K562 (cell line): ENCODE measurements around the gene ZNF775. TPM values are rescaled to one million over a fixed set of nuclear protein-coding genes. Genes with fewer than 3 reads are reported as not detected.

ENCODE experiments used
- CHD2 ChIP-seq: IDR thresholded peaks from 2 replicates; pipeline ENCODE4 v1.6.1; 2011; ENCODE audit warnings: low read depth, low read length
- CSDE1 ChIP-seq, 2 experiments: fragments of 450-650 bp; IDR thresholded peaks; 2 replicates each; pipeline ENCODE4 v1.6.1; 2016; ENCODE audit warnings: mild to moderate bottlenecking in 1 of 2
- ESRRB ChIP-seq: fragments of 250-450 bp; sonication (Bioruptor Pico); IDR thresholded peaks from 2 replicates; pipeline ENCODE4 v1.5.0; 2020; ENCODE audit warnings: mild to moderate bottlenecking, moderate library complexity, borderline replicate concordance
- HLTF ChIP-seq: fragments of 450-650 bp; IDR thresholded peaks from 2 replicates; pipeline ENCODE4 v1.6.1; 2016
- HNRNPLL ChIP-seq: fragments of 200-400 bp; formaldehyde crosslinking; IDR thresholded peaks from 2 replicates; pipeline ENCODE4 v1.6.1; 2017; ENCODE audit warnings: low read length, low read depth, mild to moderate bottlenecking; ENCODE audit not compliant: poor library complexity, severe bottlenecking
- MTA1 ChIP-seq: fragments of 450-650 bp; IDR thresholded peaks from 2 replicates; pipeline ENCODE4 v1.6.1; 2017; ENCODE audit warnings: borderline replicate concordance
- ZBTB1 ChIP-seq: sonication (generic); formaldehyde crosslinking; IDR thresholded peaks from 2 replicates; pipeline ENCODE4 v1.8.1; 2023; ENCODE audit warnings: missing genetic modification reagents, low read depth, mild to moderate bottlenecking, borderline replicate concordance
- ZNF586 ChIP-seq: fragments of 450-650 bp; formaldehyde crosslinking; conservative IDR thresholded peaks from 2 replicates; pipeline ENCODE4 v1.4.0; 2020; ENCODE audit warnings: mild to moderate bottlenecking, moderate library complexity
- polyA plus RNA-seq, 8 experiments: library from polyadenylated mRNA; depleted of rRNA in 4 of 8; stranded (reverse) in 5 of 8; unstranded in 3 of 8; fragments of >200 nt; fragmentation: Nextera tagmentation in 2 of 8; fragmentation: Illumina TruSeq in 1 of 8; extraction: Ambion mirVana in 2 of 8; extraction: Trizol in 1 of 8; gene quantifications; 2 replicates each; pipeline versions ENCODE4 v1.2.1 to v1.2.3, GENCODE V29; 2011 to 2014; ENCODE audit warnings: inconsistent platforms in 1 of 8, missing spikeins in 1 of 8
- total RNA-seq, 7 experiments: library from RNA; depleted of rRNA in 6 of 7; stranded (reverse); fragments of >200 nt in 6 of 7; fragmentation: Illumina TruSeq in 2 of 7; extraction: Trizol in 2 of 7; gene quantifications; 2 replicates each; pipeline versions ENCODE4 v1.2.1 to v1.2.3, GENCODE V29; 2011 to 2021; ENCODE audit warnings: low replicate concordance in 1 of 7
- TF ChIP-seq, protein P1 (sequence below): fragments of 200-600 bp; sonication (generic); IDR thresholded peaks from one replicate; pipeline ENCODE4 v1.6.1; 2012; ENCODE audit warnings: mild to moderate bottlenecking, low read depth, low read length, inconsistent platforms
- TF ChIP-seq, protein P2 (sequence below): sonication (generic); formaldehyde crosslinking; IDR thresholded peaks from 2 replicates; pipeline ENCODE4 v1.8.1; 2023; ENCODE audit warnings: mild to moderate bottlenecking, missing genetic modification reagents
- TF ChIP-seq, protein P3 (sequence below): IDR thresholded peaks from 2 replicates; pipeline ENCODE4 v1.6.1; 2011; ENCODE audit not compliant: insufficient read length; ENCODE audit errors: extremely low read depth
- TF ChIP-seq, protein P4 (sequence below), 3 experiments: fragments of 200-800 bp in 1 of 3; sonication (Bioruptor generic) in 1 of 3; sonication (generic) in 1 of 3; formaldehyde crosslinking in 1 of 3; IDR thresholded peaks; 2 replicates each; pipeline versions ENCODE4 v1.6.1 to v1.8.0; 2016 to 2022; ENCODE audit warnings: mild to moderate bottlenecking in 2 of 3, missing compliant biosample characterization in 2 of 3, missing genetic modification characterization in 2 of 3, missing genetic modification reagents in 1 of 3

Gene ZNF775
- total and polyA plus RNA-seq, 9 of the 15 experiments (the other 6 are each of a cell fraction or from before 2014, with no cell fraction given), result 0.04 to 18.7 (median 4.9) TPM

DNA sequence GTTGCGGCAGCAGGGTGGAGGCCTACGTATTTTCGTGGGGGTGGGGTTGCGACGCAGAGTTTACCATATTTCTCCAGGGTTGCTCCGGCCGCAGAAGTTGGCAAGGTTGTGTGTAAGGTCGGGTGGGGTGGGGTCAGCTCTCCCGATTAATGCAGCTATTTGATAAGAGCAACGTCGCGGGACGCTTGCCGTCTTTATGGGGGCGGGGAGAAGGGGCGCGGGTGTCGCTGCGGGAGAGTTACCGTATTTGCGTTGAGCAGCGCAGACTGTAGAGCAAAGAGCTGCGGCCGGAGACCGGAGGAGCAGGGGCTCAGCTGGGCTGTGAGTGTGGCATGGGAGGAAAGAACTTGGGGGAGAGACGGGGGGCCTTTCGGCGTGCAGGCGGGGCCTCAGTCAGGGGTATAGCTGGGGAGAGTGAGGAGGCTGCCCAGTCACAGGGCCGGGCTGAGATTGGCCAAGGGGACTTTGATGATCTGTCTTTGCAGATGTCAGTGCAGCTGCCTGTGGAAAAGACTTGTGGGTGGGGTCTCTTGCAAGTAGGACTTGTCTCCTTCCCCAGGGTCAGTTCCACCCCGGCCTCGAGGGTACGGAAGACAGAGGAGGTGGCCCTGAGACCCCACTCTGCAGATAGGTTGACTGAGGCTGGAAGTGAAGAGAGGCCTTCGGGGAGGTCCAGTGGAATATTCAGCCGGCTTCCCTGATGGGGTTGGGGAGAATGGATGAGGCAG is 26.6 kb downstream of the ZNF775 start (continued):
- TF ChIP-seq, protein P1, sequence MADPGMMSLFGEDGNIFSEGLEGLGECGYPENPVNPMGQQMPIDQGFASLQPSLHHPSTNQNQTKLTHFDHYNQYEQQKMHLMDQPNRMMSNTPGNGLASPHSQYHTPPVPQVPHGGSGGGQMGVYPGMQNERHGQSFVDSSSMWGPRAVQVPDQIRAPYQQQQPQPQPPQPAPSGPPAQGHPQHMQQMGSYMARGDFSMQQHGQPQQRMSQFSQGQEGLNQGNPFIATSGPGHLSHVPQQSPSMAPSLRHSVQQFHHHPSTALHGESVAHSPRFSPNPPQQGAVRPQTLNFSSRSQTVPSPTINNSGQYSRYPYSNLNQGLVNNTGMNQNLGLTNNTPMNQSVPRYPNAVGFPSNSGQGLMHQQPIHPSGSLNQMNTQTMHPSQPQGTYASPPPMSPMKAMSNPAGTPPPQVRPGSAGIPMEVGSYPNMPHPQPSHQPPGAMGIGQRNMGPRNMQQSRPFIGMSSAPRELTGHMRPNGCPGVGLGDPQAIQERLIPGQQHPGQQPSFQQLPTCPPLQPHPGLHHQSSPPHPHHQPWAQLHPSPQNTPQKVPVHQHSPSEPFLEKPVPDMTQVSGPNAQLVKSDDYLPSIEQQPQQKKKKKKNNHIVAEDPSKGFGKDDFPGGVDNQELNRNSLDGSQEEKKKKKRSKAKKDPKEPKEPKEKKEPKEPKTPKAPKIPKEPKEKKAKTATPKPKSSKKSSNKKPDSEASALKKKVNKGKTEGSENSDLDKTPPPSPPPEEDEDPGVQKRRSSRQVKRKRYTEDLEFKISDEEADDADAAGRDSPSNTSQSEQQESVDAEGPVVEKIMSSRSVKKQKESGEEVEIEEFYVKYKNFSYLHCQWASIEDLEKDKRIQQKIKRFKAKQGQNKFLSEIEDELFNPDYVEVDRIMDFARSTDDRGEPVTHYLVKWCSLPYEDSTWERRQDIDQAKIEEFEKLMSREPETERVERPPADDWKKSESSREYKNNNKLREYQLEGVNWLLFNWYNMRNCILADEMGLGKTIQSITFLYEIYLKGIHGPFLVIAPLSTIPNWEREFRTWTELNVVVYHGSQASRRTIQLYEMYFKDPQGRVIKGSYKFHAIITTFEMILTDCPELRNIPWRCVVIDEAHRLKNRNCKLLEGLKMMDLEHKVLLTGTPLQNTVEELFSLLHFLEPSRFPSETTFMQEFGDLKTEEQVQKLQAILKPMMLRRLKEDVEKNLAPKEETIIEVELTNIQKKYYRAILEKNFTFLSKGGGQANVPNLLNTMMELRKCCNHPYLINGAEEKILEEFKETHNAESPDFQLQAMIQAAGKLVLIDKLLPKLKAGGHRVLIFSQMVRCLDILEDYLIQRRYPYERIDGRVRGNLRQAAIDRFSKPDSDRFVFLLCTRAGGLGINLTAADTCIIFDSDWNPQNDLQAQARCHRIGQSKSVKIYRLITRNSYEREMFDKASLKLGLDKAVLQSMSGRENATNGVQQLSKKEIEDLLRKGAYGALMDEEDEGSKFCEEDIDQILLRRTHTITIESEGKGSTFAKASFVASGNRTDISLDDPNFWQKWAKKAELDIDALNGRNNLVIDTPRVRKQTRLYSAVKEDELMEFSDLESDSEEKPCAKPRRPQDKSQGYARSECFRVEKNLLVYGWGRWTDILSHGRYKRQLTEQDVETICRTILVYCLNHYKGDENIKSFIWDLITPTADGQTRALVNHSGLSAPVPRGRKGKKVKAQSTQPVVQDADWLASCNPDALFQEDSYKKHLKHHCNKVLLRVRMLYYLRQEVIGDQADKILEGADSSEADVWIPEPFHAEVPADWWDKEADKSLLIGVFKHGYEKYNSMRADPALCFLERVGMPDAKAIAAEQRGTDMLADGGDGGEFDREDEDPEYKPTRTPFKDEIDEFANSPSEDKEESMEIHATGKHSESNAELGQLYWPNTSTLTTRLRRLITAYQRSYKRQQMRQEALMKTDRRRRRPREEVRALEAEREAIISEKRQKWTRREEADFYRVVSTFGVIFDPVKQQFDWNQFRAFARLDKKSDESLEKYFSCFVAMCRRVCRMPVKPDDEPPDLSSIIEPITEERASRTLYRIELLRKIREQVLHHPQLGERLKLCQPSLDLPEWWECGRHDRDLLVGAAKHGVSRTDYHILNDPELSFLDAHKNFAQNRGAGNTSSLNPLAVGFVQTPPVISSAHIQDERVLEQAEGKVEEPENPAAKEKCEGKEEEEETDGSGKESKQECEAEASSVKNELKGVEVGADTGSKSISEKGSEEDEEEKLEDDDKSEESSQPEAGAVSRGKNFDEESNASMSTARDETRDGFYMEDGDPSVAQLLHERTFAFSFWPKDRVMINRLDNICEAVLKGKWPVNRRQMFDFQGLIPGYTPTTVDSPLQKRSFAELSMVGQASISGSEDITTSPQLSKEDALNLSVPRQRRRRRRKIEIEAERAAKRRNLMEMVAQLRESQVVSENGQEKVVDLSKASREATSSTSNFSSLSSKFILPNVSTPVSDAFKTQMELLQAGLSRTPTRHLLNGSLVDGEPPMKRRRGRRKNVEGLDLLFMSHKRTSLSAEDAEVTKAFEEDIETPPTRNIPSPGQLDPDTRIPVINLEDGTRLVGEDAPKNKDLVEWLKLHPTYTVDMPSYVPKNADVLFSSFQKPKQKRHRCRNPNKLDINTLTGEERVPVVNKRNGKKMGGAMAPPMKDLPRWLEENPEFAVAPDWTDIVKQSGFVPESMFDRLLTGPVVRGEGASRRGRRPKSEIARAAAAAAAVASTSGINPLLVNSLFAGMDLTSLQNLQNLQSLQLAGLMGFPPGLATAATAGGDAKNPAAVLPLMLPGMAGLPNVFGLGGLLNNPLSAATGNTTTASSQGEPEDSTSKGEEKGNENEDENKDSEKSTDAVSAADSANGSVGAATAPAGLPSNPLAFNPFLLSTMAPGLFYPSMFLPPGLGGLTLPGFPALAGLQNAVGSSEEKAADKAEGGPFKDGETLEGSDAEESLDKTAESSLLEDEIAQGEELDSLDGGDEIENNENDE, result peak; percentile 98
- TF ChIP-seq MTA1 (0 out of 2 replicates have a peak, but pooled peaks have one; percentile 8), CSDE1 (IDR thresholded peaks at IDR 0.05) (no peak), HNRNPLL (peak; percentile 76), ZBTB1 (0 out of 2 replicates have a peak, but pooled peaks have one; percentile 45), HLTF (peak; percentile 84; the same call in 1 of the 2 replicates), ESRRB (CRISPR knock-in tag) (no peak), CHD2 (0 out of 2 replicates have a peak, but pooled peaks have one; percentile 11), ZNF586 (no peak)
- TF ChIP-seq, protein P2, sequence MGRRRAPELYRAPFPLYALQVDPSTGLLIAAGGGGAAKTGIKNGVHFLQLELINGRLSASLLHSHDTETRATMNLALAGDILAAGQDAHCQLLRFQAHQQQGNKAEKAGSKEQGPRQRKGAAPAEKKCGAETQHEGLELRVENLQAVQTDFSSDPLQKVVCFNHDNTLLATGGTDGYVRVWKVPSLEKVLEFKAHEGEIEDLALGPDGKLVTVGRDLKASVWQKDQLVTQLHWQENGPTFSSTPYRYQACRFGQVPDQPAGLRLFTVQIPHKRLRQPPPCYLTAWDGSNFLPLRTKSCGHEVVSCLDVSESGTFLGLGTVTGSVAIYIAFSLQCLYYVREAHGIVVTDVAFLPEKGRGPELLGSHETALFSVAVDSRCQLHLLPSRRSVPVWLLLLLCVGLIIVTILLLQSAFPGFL (CRISPR knock-in tag), result peak; percentile 87; the same call in 1 of the 2 replicates
- TF ChIP-seq, protein P3, sequence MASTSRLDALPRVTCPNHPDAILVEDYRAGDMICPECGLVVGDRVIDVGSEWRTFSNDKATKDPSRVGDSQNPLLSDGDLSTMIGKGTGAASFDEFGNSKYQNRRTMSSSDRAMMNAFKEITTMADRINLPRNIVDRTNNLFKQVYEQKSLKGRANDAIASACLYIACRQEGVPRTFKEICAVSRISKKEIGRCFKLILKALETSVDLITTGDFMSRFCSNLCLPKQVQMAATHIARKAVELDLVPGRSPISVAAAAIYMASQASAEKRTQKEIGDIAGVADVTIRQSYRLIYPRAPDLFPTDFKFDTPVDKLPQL, result no peak
- TF ChIP-seq, protein P4, sequence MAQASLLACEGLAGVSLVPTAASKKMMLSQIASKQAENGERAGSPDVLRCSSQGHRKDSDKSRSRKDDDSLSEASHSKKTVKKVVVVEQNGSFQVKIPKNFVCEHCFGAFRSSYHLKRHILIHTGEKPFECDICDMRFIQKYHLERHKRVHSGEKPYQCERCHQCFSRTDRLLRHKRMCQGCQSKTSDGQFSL (CRISPR knock-in tag; IDR thresholded peaks at IDR 0.05), result peak; percentile 90
- TF ChIP-seq, protein P4 (tag; IDR thresholded peaks at IDR 0.05), result no peak; a peak in 1 of 4 replicates
